Measurements from ENCODE around the gene PRRT3.
"Not testable (repeated sequence)": the region's sequence is repeated elsewhere in the genome, so short reads cannot be mapped to it uniquely, and the experiment has no call there.

The PRRT3 gene

DNA sequence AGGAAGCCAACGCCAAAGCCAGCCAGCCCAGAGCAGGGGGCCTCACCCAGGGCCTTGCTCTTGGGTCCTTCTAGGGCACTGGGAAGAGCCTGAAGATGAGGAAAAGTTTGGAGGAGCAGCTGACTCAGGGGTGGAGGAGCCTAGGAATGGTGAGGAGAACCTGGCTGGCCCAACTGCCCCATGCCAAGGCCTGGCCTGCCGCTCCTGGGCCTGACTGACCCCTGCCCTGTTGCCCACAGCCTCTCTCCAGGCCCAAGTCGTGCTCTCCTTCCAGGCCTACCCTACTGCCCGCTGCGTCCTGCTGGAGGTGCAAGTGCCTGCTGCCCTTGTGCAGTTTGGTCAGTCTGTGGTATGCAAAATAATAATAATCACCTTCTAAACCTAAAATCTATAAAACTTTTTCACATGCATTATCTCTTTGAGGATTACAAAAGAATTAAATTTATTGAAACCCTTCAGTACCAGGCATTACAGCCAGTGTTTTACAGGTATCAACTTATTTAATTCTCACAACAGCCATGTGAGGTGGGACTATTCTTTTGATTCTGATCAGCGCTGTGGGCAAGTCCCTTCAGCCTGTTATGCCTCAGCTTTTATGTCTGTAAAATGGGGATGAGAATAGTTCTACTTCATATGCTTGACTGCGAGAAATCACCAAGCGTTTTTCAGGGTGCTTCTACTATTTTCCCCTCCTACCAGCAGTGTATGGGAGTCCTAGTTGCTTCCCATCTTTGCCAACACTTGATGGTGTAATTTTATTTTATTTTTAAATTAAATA lies 33.8 kb downstream of the PRRT3 start:
- no peak for DNase-seq

DNA sequence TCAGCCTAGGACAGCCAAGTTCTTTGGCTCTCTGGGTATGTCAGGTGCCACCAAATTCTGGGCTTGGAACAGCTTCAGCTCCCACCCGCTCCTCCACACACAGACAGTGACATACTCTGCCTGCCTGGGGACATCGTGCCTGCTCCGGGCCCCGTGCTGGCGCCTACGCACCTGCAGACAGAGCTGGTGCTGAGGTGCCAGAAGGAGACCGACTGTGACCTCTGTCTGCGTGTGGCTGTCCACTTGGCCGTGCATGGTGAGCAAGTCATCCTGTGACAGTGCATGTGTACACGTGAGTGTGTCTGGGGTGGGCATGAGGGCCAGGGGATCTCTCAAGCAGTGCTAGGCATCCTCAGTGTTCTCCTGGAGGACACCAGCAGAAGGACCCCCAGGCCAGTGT lies 34.4 kb downstream of the PRRT3 start:
- DNase-seq: no peak

DNA sequence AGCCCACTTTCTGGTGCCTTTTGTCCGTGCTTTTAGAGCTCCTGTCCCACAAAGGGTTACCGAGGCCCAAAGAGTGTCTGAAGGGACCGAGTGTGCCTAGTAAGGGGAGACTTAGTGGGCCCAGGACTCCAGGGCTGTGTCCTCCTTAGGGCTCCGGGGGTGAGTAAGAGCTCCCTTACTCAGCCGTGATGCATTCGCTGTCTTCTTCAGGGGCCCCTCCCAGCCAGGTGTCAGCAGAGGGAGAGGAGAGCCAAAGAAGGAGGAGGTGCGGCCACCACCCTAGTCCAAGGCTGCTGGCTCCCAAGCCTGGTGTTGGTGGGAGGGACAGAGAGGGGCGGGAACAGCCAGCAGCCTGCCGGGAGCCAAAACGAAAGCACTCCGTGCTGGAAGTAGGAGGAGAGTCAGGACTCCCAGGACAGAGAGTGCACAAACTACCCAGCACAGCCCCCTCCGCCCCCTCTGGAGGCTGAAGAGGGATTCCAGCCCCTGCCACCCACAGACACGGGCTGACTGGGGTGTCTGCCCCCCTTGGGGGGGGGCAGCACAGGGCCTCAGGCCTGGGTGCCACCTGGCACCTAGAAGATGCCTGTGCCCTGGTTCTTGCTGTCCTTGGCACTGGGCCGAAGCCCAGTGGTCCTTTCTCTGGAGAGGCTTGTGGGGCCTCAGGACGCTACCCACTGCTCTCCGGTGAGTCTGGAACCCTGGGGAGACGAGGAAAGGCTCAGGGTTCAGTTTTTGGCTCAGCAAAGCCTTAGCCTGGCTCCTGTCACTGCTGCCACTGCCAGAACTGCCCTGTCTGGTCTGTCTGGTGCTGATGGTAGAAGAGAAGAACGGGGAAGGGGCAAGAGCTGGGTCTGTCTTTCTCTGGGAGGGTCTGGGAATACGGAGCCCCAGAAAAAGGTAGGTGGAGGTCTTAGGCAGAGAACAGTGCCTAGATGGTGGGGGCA lies 35.2 kb downstream of the PRRT3 start, which contains the start of gene IL17RC:
Gene IL17RC, plus strand, starts transcription at position 365 of the 947 bp plus-strand sequence. Its CDS starts 218 bp downstream, at position 583.
- peak in 54 of 58 donors; percentile 11 to 87 (median 52) for DNase-seq

DNA sequence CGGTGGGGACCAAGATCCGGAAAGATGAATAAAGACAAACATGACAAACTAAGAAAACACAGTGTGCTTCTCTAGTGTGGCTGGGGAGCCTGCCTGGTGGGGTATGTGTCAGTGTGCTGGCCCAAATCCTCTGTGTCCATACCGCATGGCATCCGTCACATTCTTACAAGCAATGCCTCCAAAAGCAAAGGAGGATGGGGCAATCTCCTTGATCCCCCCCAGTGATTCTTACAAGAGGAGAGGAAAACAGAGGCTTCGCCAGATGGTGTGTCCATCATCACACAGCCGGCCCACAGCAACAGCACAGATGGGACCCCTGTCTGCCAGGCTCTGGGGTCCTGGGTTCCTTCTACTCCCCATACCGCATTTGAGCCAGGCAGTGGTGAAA lies 35.9 kb downstream of the PRRT3 start:
- no peak for DNase-seq

DNA sequence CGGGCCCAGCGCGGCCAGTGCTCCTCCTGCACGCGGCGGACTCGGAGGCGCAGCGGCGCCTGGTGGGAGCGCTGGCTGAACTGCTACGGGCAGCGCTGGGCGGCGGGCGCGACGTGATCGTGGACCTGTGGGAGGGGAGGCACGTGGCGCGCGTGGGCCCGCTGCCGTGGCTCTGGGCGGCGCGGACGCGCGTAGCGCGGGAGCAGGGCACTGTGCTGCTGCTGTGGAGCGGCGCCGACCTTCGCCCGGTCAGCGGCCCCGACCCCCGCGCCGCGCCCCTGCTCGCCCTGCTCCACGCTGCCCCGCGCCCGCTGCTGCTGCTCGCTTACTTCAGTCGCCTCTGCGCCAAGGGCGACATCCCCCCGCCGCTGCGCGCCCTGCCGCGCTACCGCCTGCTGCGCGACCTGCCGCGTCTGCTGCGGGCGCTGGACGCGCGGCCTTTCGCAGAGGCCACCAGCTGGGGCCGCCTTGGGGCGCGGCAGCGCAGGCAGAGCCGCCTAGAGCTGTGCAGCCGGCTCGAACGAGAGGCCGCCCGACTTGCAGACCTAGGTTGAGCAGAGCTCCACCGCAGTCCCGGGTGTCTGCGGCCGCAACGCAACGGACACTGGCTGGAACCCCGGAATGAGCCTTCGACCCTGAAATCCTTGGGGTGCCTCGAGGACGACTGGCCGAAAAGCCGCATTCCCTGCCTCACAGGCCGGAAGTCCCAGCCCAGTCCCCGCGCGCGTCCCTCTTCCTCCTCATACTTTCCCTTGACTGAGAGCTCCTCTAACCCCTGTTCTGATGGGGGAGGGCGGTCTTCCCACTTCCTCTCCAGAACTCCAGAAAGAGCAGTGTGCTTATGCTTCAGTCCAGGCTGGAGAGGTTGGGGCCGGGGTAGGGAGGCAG lies 36.7 kb downstream of the PRRT3 start:
- peak in 55 of 58 donors; percentile 6 to 77 (median 43) for DNase-seq

DNA sequence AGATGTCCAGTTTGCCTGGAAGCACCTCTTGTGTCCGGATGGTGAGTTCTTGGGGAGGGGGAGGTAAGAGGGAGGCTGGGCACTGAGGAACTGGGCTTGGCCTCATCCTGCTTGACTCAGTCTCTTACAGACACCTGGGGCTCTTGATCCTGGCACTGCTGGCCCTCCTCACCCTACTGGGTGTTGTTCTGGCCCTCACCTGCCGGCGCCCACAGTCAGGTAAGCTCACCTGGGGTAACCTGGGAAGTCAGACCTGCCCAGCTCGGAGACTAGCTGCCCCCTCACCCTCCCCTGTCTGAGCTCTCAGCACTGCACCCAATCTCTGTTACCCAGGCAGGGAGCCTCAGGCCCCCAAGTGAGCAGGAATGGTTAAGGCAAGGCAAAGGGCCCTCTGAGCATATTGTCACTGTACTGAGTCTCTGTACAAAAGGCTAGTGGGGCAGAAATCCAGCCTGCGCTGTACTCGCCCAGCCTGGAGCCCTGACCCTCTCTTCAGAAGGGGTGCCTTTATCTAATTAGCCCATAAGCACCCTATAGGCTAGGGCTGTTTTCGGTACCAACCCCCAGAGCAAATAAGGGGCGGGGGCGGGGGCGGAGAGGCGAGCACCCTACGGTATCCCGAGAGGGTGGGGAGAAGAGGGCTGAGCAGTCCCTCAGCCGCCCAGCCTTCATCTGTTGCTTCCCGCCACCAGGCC lies 37.5 kb downstream of the PRRT3 start:
- no peak for DNase-seq

DNA sequence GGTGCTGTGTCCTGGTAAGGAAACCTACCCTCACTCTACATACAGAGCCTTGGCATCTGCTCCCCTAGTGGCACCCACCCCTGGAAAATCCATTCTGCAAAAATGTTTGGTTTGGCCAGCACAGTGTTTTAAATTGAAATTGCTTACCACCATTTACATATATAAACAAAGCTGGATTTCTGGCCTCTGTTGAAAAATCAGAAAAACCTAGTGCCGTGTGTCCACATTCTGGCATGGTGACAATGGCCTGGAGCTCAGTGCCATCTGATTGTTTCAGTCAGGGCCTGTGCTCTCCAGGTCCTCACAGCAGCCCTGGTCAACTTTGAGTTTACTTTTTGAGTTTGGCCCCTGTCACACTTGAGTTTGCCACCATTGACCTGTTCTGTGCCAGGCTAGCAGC lies 38.2 kb downstream of the PRRT3 start:
- DNase-seq: no peak

DNA sequence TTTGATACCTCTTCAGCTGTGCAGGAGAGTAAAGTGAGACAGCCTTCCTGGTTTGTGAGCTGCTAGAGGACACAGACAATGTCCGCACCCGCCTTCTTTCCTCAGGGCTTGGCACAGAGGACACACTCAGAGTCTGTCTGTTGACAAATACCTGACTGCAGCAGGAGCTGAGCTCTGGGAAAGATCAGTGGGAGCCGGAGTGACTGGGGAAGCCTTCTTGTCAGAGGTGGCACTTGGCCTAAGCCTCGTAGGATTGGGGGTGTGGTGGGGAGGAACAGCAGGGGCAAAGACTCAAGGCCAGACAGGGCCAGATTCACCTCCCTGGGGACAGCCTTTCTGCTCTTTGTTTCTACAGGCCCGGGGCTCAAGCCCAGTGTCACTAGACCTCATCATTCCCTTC lies 38.6 kb downstream of the PRRT3 start:
- DNase-seq: no peak

DNA sequence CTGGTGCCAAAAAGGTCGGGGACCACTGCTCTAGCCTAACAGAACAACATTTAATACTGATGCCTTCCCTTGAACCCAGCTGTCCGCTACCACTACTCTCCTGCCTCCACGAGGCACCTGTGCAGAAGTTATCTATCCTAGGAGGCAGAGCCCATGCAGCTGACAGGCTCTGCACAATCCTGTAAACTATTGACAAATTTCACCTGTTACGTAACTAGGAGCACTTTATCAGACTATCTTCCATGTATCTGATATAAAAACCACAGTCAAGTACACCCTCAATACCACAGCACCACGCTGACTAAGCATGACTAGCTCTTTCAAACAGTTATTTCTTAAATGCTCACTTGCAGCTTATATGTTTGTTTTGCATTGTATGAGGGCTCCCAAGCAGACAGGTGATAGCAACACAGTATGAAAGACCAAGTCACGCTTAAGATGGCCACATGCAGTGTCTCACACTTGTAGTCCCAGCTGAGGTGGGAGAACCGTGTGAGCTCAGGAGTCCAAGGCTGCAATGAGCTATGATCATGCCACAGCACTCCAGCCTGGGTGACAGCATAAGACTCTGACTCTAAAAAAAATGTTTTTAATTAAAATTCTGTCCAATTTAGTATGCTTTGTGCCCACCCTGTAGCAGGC lies 39.8 kb downstream of the PRRT3 start:
- DNase-seq: no peak

DNA sequence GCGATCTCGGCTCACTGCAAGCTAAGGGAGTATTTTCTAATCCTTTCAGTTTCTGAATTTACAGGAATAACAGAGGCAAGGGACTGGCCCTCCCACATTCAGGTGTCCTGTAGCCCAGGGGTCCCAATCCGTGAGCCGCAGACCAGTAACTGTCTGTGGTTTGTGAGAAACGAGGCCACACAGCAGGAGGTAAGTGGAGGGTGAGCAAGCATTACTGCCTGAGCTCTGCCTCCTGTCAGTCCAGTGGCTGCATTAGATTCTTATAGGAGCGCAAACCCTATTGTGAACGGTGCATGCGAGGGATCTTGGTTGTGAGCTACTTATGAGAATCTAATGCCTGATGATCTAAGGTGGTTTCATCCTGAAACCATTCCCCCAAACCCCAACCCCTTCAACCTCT lies 40.3 kb downstream of the PRRT3 start:
- DNase-seq: no peak

DNA sequence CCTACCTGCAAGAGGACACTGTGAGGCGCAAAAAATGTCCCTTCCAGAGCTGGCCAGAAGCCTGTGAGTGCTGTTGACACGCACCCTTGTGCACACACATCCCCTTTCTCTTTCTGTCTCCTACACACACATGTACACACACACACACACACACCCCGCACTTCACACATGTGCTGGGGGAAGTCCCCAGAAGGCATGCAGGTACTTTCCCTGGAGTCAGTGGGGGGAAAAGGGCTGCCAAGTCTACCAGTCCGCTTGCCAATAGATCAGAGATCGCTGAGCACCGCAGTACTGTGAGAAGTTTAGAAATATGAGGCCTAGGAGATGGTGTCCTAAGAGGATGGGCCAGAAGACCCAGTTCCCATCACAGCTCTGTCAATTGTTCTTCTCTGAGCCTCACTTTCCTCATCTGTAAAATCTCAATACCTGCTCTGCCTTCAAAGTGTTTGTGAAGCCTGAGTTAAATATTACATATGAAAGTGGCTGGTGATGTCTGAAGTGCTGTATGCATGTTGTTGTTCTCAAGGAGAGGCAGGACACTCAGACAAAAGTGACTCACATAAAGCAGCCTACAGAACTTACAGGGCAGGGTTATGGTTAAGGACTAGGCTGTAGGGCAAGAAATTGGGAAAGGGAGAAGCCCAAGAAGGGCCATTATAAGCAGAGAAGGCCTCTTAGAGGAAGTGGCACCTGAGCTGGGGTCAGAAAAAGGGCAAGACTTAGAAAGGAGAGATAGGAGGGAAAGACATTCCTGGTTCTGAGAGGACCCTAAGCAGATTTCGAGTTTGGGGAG lies 42.8 kb downstream of the PRRT3 start:
- no peak for DNase-seq

DNA sequence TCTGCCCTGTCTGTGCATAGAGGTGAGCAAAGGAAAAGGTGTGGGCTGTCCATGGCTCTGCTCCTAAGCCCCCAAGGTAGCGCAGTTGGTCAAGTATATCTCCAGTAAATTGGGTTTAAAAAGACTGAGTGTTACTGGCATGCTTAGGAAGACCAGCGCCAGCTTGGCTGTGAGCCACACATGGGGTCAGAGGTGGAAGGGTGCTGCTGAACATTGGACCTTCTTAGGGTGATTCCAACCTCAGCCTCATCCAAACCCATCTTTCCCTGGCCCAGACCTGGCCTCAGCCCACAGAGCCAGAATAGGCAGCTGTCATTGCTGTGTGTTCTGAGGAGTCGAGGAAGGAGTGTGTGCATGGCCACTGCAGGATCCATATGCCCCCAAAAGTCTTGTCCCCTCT lies 43.9 kb downstream of the PRRT3 start:
- no peak for DNase-seq

DNA sequence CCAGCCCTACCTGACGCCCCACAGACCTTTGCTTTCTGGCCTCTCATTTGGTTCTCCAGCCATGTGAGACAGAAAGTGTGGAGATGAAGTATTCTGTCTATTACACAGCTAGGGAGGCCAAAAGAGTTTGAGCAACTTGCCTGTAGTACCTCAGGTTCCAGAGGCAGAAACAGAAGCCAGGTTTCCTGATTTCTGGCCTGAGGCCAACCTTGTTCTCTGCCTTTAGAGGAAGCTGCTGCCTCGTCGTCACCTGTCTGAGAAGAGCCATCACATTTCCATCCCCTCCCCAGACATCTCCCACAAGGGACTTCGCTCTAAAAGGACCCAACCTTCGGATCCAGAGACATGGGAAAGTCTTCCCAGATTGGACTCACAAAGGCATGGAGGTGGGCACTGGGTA lies 45.7 kb downstream of the PRRT3 start:
- DNase-seq: no peak

DNA sequence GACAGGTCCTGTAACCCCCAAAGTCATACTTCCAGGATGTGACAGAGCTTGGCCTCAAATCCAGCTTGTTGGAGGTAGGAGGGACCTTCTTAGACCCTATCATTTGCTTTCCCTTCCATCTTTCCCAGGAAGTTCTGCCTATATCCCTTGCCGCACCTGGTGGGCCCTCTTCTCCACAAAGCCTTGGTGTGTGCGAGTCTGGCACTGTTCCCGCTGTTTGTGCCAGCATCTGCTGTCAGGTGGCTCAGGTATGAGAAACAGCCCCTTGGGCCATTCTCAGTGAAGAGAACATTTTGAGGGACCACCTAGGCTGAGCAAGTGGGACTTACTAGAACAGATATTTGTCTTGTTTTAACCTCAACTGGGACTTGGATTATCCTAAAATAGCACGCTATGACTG lies 48.3 kb downstream of the PRRT3 start:
- DNase-seq: no peak

DNA sequence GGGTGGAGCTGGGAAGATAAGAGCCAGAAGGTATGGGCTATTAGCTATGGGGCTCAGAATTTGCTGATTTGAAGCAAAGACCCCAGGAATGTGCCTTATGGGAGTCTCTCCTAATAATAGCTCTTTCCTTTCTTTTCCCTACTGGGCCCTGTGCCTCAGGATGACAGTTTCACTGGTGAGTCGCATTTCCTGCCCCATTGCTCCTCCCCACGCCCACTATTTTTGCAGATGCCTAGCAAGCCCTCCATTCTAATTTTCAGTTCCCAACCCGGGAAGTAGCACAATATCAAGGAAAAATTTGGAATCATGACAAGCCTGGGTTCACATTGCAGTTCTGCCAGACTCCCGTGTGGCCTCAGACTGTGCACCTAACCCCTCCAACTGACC lies 49.0 kb downstream of the PRRT3 start:
- no peak for DNase-seq

DNA sequence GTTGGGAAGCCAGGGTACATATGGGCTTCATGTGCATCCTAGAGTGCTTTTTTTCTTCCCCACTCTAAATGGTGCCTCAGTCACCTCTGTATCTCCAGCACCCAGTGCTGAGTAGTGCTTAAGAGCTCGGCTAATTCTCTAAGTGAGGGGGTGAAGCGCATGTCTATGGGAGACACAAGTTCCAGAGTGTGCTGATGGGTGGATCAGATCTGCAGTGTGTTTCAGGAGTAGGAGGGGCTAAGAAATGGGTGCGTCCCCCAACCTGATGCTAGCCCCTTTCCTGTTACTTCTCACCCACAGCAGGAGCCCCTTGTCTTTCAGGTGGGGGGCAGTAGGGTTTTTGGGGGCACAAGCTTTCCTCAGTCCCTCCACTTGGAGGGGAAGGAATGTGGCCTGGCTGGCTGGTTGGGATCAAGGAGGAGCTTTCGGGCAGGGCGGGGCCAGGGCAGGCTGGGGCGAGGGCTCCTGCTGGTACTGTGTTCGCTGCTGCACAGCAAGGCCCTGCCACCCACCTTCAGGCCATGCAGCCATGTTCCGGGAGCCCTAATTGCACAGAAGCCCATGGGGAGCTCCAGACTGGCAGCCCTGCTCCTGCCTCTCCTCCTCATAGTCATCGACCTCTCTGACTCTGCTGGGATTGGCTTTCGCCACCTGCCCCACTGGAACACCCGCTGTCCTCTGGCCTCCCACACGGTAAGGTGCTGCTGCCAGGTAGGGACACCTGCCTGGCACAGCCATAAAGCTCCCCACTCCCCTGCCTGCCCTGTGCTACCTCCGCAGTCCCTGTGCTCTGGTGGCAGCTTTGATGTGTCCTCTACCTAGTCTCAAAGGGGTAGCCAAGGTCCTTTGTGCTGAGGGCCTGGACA lies 49.6 kb downstream of the PRRT3 start, which contains the start of gene IL17RE:
Gene IL17RE, plus strand, starts transcription at position 477 of the 866 bp plus-strand sequence. Its CDS starts 85 bp downstream, at position 562.
- DNase-seq: peak in 1 of 58 donors; percentile 30

DNA sequence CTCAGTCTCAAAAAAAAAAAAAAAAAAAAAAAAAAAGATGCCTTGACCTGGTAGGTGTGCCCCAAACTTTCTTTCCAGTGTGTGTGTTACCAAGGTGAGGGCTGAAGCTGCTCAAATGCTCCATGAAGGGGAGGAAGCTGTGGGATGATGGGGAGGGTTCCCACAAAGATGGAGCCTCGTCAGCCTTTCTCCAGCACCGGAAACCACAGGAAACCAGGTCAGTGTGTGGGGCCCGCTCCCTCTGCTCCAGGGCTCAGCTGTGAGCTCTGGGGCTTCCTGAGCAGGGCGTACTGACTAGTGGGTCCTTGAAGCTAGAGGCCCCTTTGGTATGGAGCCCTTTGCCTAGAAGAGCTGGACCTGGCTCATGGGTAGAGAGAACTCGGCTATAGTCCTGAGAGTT lies 50.2 kb downstream of the PRRT3 start:
- no peak for DNase-seq

DNA sequence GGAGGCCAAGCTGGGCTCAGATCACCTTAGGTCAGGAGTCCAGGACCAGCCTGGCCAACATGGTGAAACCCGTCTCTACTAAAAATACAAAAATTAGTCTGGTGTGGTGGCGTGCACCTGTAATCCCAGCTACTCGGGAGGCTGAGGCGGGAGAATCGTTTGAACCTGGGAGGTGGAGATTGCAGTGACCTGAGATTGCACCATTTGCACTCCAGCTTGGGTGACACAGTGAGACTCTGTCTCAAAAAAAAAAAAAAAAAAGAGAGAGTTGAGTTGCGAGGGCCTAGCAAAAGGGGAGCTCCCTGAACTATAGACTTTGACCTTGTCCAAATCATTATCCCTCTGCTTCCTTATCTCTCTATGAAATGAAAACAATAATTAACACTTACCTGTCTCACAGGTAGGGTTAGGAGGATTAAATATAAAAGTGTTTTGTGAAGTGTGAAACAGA lies 51.2 kb downstream of the PRRT3 start:
- not testable (repeated sequence) for DNase-seq

Data from anterior cingulate cortex (tissue), 58 donors.